ENCODE data around the gene C1QTNF9.

Gene C1QTNF9

DNA sequence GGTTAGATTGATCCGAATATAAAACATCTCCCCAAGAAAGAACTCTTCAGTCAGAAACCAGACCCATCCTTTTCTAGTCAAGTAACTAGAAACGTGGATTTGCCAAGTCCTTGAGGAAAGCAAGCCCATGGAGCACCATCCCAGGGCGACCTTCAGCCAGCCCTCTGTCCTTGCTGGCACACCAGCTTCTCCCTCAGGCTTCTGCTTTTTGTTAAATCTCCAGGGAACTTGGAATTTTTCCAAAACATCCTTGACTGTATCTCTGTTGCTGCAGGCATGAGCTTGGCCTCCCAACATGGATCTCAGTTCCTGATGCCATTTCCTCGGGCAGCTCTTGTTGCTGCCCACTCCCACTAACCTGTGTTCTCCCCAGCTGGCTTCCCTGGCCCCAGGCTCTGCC lies 27.1 kb upstream of the C1QTNF9 start:
- Histone ChIP-seq H3K27me3 (ENCODE audit: control insufficient read depth in 1 of 2, insufficient read depth in 2 of 2, low read length in 2 of 2) (no peaks in the 10 kb centered on the region), H3K9me3 (ENCODE audit: control insufficient read depth in 2 of 2, low read length in 2 of 2) (no peaks in the 10 kb centered on the region), H3K36me3 (ENCODE audit: control insufficient read depth in 2 of 2, insufficient read depth in 2 of 2, low read length in 2 of 2) (peaks cover 5 to 14% of the 10 kb centered on the region in 2 donors), H3K27ac (ENCODE audit: low read length) (no peak overlapping the region), H3K4me1 (ENCODE audit: control insufficient read depth, insufficient read depth, low read length) (peaks cover 18% of the 10 kb centered on the region), H3K4me3 (ENCODE audit: low read length in 2 of 2) (peak overlapping the region in 1 of 2 donors; percentile 8), H3K9ac (ENCODE audit: low read length in 2 of 2) (no peak overlapping the region)

- Histone ChIP-seq H3K9ac (ENCODE audit: low read length in 2 of 2) (no peak overlapping the region), H3K4me1 (ENCODE audit: control insufficient read depth, insufficient read depth, low read length) (peaks cover 18% of the 10 kb centered on the region), H3K27ac (ENCODE audit: low read length) (no peak overlapping the region), H3K4me3 (ENCODE audit: low read length in 2 of 2) (no peak overlapping the region), H3K36me3 (ENCODE audit: control insufficient read depth in 2 of 2, insufficient read depth in 2 of 2, low read length in 2 of 2) (peaks cover 24% of the 10 kb centered on the region in 2 donors), H3K27me3 (ENCODE audit: control insufficient read depth in 1 of 2, insufficient read depth in 2 of 2, low read length in 2 of 2) (no peaks in the 10 kb centered on the region), H3K9me3 (ENCODE audit: control insufficient read depth in 2 of 2, low read length in 2 of 2) (no peaks in the 10 kb centered on the region)
Measured at GRCh38 chr13:24284889-24285565, 24.4 kb upstream of the C1QTNF9 start.

DNA sequence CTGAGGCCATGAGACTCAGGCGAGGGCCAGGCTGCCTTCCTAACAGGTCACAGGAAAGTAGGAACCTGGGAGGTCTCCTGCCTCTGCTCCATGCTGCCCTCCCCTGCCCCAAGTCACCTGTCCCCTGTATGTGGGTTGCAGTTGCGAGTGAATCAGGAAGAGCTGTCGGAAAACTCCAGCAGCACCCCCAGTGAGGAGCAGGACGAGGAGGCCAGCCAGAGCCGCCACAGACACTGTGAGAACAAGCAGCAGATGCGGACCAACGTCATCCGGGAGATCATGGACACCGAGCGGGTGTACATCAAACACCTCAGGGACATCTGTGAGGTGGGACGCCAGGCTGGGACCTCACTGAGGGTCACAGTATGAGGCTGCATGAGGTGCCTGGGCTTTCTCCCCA lies 22.8 kb upstream of the C1QTNF9 start:
- no peak overlapping the region for H3K9ac ChIP-seq (ENCODE audit: low read length in 2 of 2)
- no peak overlapping the region for H3K4me3 ChIP-seq (ENCODE audit: low read length in 2 of 2)
- peaks cover 35 to 37% of the 10 kb centered on the region in 2 donors for H3K36me3 ChIP-seq (ENCODE audit: control insufficient read depth in 2 of 2, insufficient read depth in 2 of 2, low read length in 2 of 2)
- H3K27ac ChIP-seq (ENCODE audit: low read length) = no peak overlapping the region
- no peaks in the 10 kb centered on the region for H3K9me3 ChIP-seq (ENCODE audit: control insufficient read depth in 2 of 2, low read length in 2 of 2)
- no peaks in the 10 kb centered on the region for H3K27me3 ChIP-seq (ENCODE audit: control insufficient read depth in 1 of 2, insufficient read depth in 2 of 2, low read length in 2 of 2)
- H3K4me1 ChIP-seq (ENCODE audit: control insufficient read depth, insufficient read depth, low read length) = peaks cover 9% of the 10 kb centered on the region

DNA sequence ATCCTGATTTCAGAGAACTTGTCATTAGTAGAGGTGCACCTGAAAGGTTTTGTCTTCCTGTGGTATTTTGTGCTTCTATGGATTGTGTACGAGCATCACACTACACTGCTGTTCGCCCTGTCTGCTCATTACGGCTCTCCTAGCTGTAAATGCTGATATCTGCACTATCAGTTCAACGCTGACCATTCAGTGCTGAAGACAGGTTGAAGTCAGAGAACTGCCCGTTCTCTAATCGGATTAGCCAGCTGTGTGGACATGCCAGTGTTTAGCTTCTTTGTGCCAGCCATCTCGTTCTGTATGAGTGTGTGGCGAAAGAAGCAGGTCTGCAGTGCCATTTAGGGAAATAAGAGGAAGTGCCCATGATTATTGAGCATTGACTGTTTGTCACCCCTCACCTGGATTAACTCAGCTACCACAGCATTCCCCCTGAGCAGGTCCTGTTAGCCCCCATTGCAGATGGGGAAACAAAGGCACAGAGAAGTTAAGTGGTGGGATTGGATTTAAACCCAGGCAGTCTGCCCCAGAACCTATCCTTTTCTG lies 21.6 kb upstream of the C1QTNF9 start:
- Histone ChIP-seq H3K4me3 (ENCODE audit: low read length in 2 of 2) (no peak overlapping the region), H3K27me3 (ENCODE audit: control insufficient read depth in 1 of 2, insufficient read depth in 2 of 2, low read length in 2 of 2) (no peaks in the 10 kb centered on the region), H3K9ac (ENCODE audit: low read length in 2 of 2) (no peak overlapping the region), H3K27ac (ENCODE audit: low read length) (no peak overlapping the region), H3K36me3 (ENCODE audit: control insufficient read depth in 2 of 2, insufficient read depth in 2 of 2, low read length in 2 of 2) (peaks cover 35 to 42% of the 10 kb centered on the region in 2 donors), H3K4me1 (ENCODE audit: control insufficient read depth, insufficient read depth, low read length) (no peaks in the 10 kb centered on the region), H3K9me3 (ENCODE audit: control insufficient read depth in 2 of 2, low read length in 2 of 2) (no peaks in the 10 kb centered on the region)

GRCh38 chr13:24288870-24289269 lies 20.5 kb upstream of the C1QTNF9 start:
- Histone ChIP-seq H3K9me3 (ENCODE audit: control insufficient read depth in 2 of 2, low read length in 2 of 2) (no peaks in the 10 kb centered on the region), H3K36me3 (ENCODE audit: control insufficient read depth in 2 of 2, insufficient read depth in 2 of 2, low read length in 2 of 2) (peaks cover 35 to 48% of the 10 kb centered on the region in 2 donors), H3K9ac (ENCODE audit: low read length in 2 of 2) (no peak overlapping the region), H3K4me3 (ENCODE audit: low read length in 2 of 2) (no peak overlapping the region), H3K27ac (ENCODE audit: low read length) (no peak overlapping the region), H3K4me1 (ENCODE audit: control insufficient read depth, insufficient read depth, low read length) (no peaks in the 10 kb centered on the region), H3K27me3 (ENCODE audit: control insufficient read depth in 1 of 2, insufficient read depth in 2 of 2, low read length in 2 of 2) (no peaks in the 10 kb centered on the region)

- no peaks in the 10 kb centered on the region for H3K27me3 ChIP-seq (ENCODE audit: control insufficient read depth in 1 of 2, insufficient read depth in 2 of 2, low read length in 2 of 2)
- no peak overlapping the region for H3K9ac ChIP-seq (ENCODE audit: low read length in 2 of 2)
- no peaks in the 10 kb centered on the region for H3K4me1 ChIP-seq (ENCODE audit: control insufficient read depth, insufficient read depth, low read length)
- H3K27ac ChIP-seq (ENCODE audit: low read length) = no peak overlapping the region
- no peak overlapping the region for H3K4me3 ChIP-seq (ENCODE audit: low read length in 2 of 2)
- H3K9me3 ChIP-seq (ENCODE audit: control insufficient read depth in 2 of 2, low read length in 2 of 2) = no peaks in the 10 kb centered on the region
- H3K36me3 ChIP-seq (ENCODE audit: control insufficient read depth in 2 of 2, insufficient read depth in 2 of 2, low read length in 2 of 2) = peaks cover 37 to 57% of the 10 kb centered on the region in 2 donors
Measured at GRCh38 chr13:24290280-24290932, 19.0 kb upstream of the C1QTNF9 start.

GRCh38 chr13:24292481-24292880 lies 16.9 kb upstream of the C1QTNF9 start:
- H3K27me3 ChIP-seq (ENCODE audit: control insufficient read depth in 1 of 2, insufficient read depth in 2 of 2, low read length in 2 of 2) = no peaks in the 10 kb centered on the region
- H3K9me3 ChIP-seq (ENCODE audit: control insufficient read depth in 2 of 2, low read length in 2 of 2) = no peaks in the 10 kb centered on the region
- no peak overlapping the region for H3K4me3 ChIP-seq (ENCODE audit: low read length in 2 of 2)
- no peak overlapping the region for H3K27ac ChIP-seq (ENCODE audit: low read length)
- peaks cover 40 to 62% of the 10 kb centered on the region in 2 donors for H3K36me3 ChIP-seq (ENCODE audit: control insufficient read depth in 2 of 2, insufficient read depth in 2 of 2, low read length in 2 of 2)
- H3K9ac ChIP-seq (ENCODE audit: low read length in 2 of 2) = no peak overlapping the region
- no peaks in the 10 kb centered on the region for H3K4me1 ChIP-seq (ENCODE audit: control insufficient read depth, insufficient read depth, low read length)

DNA sequence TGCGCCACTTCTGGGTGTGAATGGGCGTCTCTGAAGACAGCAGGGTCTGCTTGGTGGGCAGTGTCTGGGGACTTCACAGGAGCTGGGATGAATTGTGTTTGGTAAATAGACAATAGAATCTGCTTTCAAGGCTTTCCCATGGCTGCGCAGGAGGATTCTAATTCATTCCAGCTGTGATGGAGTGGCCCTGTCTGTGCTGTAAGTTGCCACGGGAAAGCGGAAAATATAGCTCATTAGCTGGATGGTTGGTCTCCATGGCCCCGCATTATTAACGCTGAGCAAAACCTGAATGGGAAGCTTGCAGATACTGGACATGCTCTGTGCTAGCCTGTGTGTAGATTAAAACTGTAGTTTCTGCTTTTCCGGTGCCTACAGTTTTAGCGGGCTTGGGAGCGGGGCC lies 15.6 kb upstream of the C1QTNF9 start:
- Histone ChIP-seq H3K27me3 (ENCODE audit: control insufficient read depth in 1 of 2, insufficient read depth in 2 of 2, low read length in 2 of 2) (no peaks in the 10 kb centered on the region), H3K9me3 (ENCODE audit: control insufficient read depth in 2 of 2, low read length in 2 of 2) (no peaks in the 10 kb centered on the region), H3K36me3 (ENCODE audit: control insufficient read depth in 2 of 2, insufficient read depth in 2 of 2, low read length in 2 of 2) (peaks cover 44 to 68% of the 10 kb centered on the region in 2 donors), H3K9ac (ENCODE audit: low read length in 2 of 2) (no peak overlapping the region), H3K4me1 (ENCODE audit: control insufficient read depth, insufficient read depth, low read length) (no peaks in the 10 kb centered on the region), H3K4me3 (ENCODE audit: low read length in 2 of 2) (no peak overlapping the region), H3K27ac (ENCODE audit: low read length) (no peak overlapping the region)

GRCh38 chr13:24299488-24300114 lies 9.8 kb upstream of the C1QTNF9 start:
- no peaks in the 10 kb centered on the region for H3K9me3 ChIP-seq (ENCODE audit: control insufficient read depth in 2 of 2, low read length in 2 of 2)
- peaks cover 4% of the 10 kb centered on the region for H3K4me1 ChIP-seq (ENCODE audit: control insufficient read depth, insufficient read depth, low read length)
- H3K36me3 ChIP-seq (ENCODE audit: control insufficient read depth in 2 of 2, insufficient read depth in 2 of 2, low read length in 2 of 2) = peaks cover 42 to 68% of the 10 kb centered on the region in 2 donors
- H3K27ac ChIP-seq (ENCODE audit: low read length) = no peak overlapping the region
- no peak overlapping the region for H3K9ac ChIP-seq (ENCODE audit: low read length in 2 of 2)
- H3K4me3 ChIP-seq (ENCODE audit: low read length in 2 of 2) = no peak overlapping the region
- H3K27me3 ChIP-seq (ENCODE audit: control insufficient read depth in 1 of 2, insufficient read depth in 2 of 2, low read length in 2 of 2) = no peaks in the 10 kb centered on the region

- Histone ChIP-seq H3K9me3 (ENCODE audit: control insufficient read depth in 2 of 2, low read length in 2 of 2) (no peaks in the 10 kb centered on the region), H3K36me3 (ENCODE audit: control insufficient read depth in 2 of 2, insufficient read depth in 2 of 2, low read length in 2 of 2) (peaks cover 36 to 55% of the 10 kb centered on the region in 2 donors), H3K27ac (ENCODE audit: low read length) (no peak overlapping the region), H3K27me3 (ENCODE audit: control insufficient read depth in 1 of 2, insufficient read depth in 2 of 2, low read length in 2 of 2) (no peaks in the 10 kb centered on the region), H3K9ac (ENCODE audit: low read length in 2 of 2) (no peak overlapping the region), H3K4me3 (ENCODE audit: low read length in 2 of 2) (no peak overlapping the region), H3K4me1 (ENCODE audit: control insufficient read depth, insufficient read depth, low read length) (peaks cover 6% of the 10 kb centered on the region)
Measured at GRCh38 chr13:24301434-24301833, 7.9 kb upstream of the C1QTNF9 start.

Measured in stomach smooth muscle (tissue), 2 donors.